Liver (tissue), 9 donors: Measurements from ENCODE around the gene BRIP1. TPM values are rescaled to one million over a fixed set of nuclear protein-coding genes. Genes with fewer than 3 reads are reported as not detected.

Experiments used
- DNase-seq: peaks from one replicate; pipeline ENCODE4 v3.0.0-alpha.2; 2017; ENCODE audit warnings: low spot score
- H3K27ac ChIP-seq, 2 donors: one replicate each; pipeline ENCODE4 v1.7.0; 2013; ENCODE audit warnings: inconsistent platforms in 2 of 2, low read length in 2 of 2, control low read depth in 1 of 2, low read depth in 1 of 2, mild to moderate bottlenecking in 1 of 2
- H3K27me3 ChIP-seq, 4 donors: one replicate each; pipeline versions ENCODE4 v1.6.1 to v1.7.0; 2013; ENCODE audit warnings: low read length in 3 of 4, inconsistent platforms in 1 of 4, mild to moderate bottlenecking in 1 of 4, moderate library complexity in 1 of 4; ENCODE audit not compliant: control insufficient read depth in 4 of 4, insufficient read depth in 4 of 4
- H3K36me3 ChIP-seq, 4 donors: one replicate each; pipeline versions ENCODE4 v1.6.1 to v1.7.0; 2013; ENCODE audit warnings: low read length in 3 of 4, mild to moderate bottlenecking in 3 of 4, low read depth in 1 of 4, moderate library complexity in 1 of 4; ENCODE audit not compliant: control insufficient read depth in 4 of 4, insufficient read depth in 3 of 4
- H3K4me1 ChIP-seq, 4 donors: one replicate each; pipeline versions ENCODE4 v1.6.1 to v1.7.0; 2013; ENCODE audit warnings: low read length in 3 of 4, mild to moderate bottlenecking in 3 of 4, moderate library complexity in 1 of 4; ENCODE audit not compliant: control insufficient read depth in 4 of 4, insufficient read depth in 4 of 4
- H3K4me3 ChIP-seq, 3 donors: one replicate each; pipeline versions ENCODE4 v1.6.1 to v1.7.0; 2013; ENCODE audit warnings: low read length in 3 of 3, control low read depth in 1 of 3, low read depth in 1 of 3, mild to moderate bottlenecking in 1 of 3
- H3K9ac ChIP-seq, 2 donors: one replicate each; pipeline ENCODE4 v1.7.0; 2013; ENCODE audit warnings: low read length in 2 of 2, mild to moderate bottlenecking in 2 of 2, moderate library complexity in 2 of 2, control low read depth in 1 of 2, low read depth in 1 of 2
- H3K9me3 ChIP-seq, 4 donors: one replicate each; pipeline versions ENCODE4 v1.6.1 to v1.7.0; 2013; ENCODE audit warnings: low read length in 3 of 4; ENCODE audit not compliant: control insufficient read depth in 4 of 4
- EGR1 ChIP-seq, 2 donors: IDR thresholded peaks; 2 replicates each; pipeline ENCODE4 v1.6.1; 2016 to 2018; ENCODE audit warnings: antibody characterized with exemption in 2 of 2, low read depth in 2 of 2
- FOXA1 ChIP-seq: IDR thresholded peaks from 2 replicates; pipeline ENCODE4 v1.6.1; 2016; ENCODE audit warnings: antibody characterized with exemption
- FOXA2 ChIP-seq: IDR thresholded peaks from 2 replicates; pipeline ENCODE4 v1.6.1; 2016; ENCODE audit warnings: antibody characterized with exemption
- GABPA ChIP-seq, 2 donors: IDR thresholded peaks in 1 of 2; conservative IDR thresholded peaks in 1 of 2; 2 replicates each; pipeline ENCODE4 v1.6.1; 2016; ENCODE audit warnings: antibody characterized with exemption in 2 of 2, mild to moderate bottlenecking in 1 of 2, moderate library complexity in 1 of 2
- HNF4A ChIP-seq, 2 donors: conservative IDR thresholded peaks; 2 replicates each; pipeline ENCODE4 v1.6.1; 2016; ENCODE audit warnings: antibody characterized with exemption in 2 of 2, mild to moderate bottlenecking in 2 of 2
- HNF4G ChIP-seq: IDR thresholded peaks from 2 replicates; pipeline ENCODE4 v1.6.1; 2016; ENCODE audit warnings: antibody characterized with exemption
- NR2F2 ChIP-seq: IDR thresholded peaks from 2 replicates; pipeline ENCODE4 v1.6.1; 2016; ENCODE audit warnings: antibody characterized with exemption
- RAD21 ChIP-seq, 2 donors: IDR thresholded peaks; 2 replicates each; pipeline ENCODE4 v1.6.1; 2016; ENCODE audit warnings: antibody characterized with exemption in 2 of 2, mild to moderate bottlenecking in 2 of 2
- RXRA ChIP-seq, 2 donors: IDR thresholded peaks; 2 replicates each; pipeline ENCODE4 v1.6.1; 2017 to 2018; ENCODE audit warnings: antibody characterized with exemption in 2 of 2, mild to moderate bottlenecking in 1 of 2
- SP1 ChIP-seq: IDR thresholded peaks from 2 replicates; pipeline ENCODE4 v1.6.1; 2018; ENCODE audit warnings: antibody characterized with exemption, mild to moderate bottlenecking
- TAF1 ChIP-seq: conservative IDR thresholded peaks from 2 replicates; pipeline ENCODE4 v1.6.1; 2016; ENCODE audit warnings: antibody characterized with exemption, mild to moderate bottlenecking
- YY1 ChIP-seq: IDR thresholded peaks from 2 replicates; pipeline ENCODE4 v1.6.1; 2016; ENCODE audit warnings: antibody characterized with exemption, mild to moderate bottlenecking
- WGBS: extraction: QIAGEN DNeasy Blood & Tissue Kit; methylation state at CpG from one replicate; pipeline ENCODE4 v1.1.7; 2013; 5-methylcytosine and 5-hydroxymethylcytosine counted together
- polyA plus RNA-seq, 2 donors: library from polyadenylated mRNA; stranded (reverse) in 1 of 2; unstranded in 1 of 2; fragments of 200-250 nt in 1 of 2; fragments of >200 nt in 1 of 2; fragmentation: Nextera tagmentation in 1 of 2; extraction: Ambion mirVana in 1 of 2; gene quantifications; one replicate each; pipeline versions ENCODE4 v1.2.1 to v1.2.3, GENCODE V29; 2013 to 2015
- total RNA-seq, 2 donors: library from RNA; depleted of rRNA; stranded (reverse); fragments of >200 nt; gene quantifications; one replicate each; pipeline ENCODE4 v1.2.3, GENCODE V29; 2014
- TF ChIP-seq, protein P1 (sequence below): IDR thresholded peaks from 2 replicates; pipeline ENCODE4 v1.6.1; 2016; ENCODE audit warnings: antibody characterized with exemption
- TF ChIP-seq, protein P2 (sequence below): IDR thresholded peaks from 2 replicates; pipeline ENCODE4 v1.6.1; 2016; ENCODE audit warnings: antibody characterized with exemption
- TF ChIP-seq, protein P3 (sequence below): IDR thresholded peaks from 2 replicates; pipeline ENCODE4 v1.6.1; 2016; ENCODE audit warnings: antibody characterized with exemption, mild to moderate bottlenecking
- TF ChIP-seq, protein P4 (sequence below): fragments of 150-350 bp; IDR thresholded peaks from 2 replicates; pipeline ENCODE4 v1.5.1; 2017; ENCODE audit warnings: improper control_type of control experiment, low read depth, low read length; ENCODE audit not compliant: missing input control
- TF ChIP-seq, protein P5 (sequence below): IDR thresholded peaks from 2 replicates; pipeline ENCODE4 v1.6.1; 2016; ENCODE audit warnings: antibody characterized with exemption
- donor health status: healthy.
- donor health status: healthy.
- donor health status: healthy.
- donor health status: healthy.
- donor health status: healthy.

The BRIP1 gene
- total and polyA plus RNA-seq, 4 donors: 0.24 to 10.3 (median 0.90) TPM

DNA sequence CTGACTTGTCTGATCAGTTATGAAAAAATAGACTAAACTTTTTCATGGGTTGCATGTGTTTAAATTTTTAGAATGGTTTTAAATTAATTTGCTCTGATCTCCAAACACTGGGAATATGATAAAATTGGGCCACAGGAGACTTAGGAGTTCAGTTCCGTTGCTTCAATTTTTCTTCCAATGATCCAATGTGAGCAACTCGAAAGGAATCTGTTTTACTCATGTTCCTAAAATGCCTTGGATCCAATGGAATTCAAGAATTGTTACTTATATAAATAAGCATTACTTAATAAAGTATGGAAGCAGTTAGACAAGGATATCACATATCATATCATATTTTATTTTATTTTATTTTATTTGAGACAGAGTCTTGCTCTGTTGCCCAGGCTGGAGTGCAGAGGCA is 216.3 kb downstream of the BRIP1 start:
- WGBS: 95% methylated on average over 2 of the region's 2 CpGs
- H3K4me1 ChIP-seq: no peaks in the 10 kb centered on the region
- H3K9ac ChIP-seq: no peak overlapping the region
- no peak overlapping the region for H3K27ac ChIP-seq
- TF ChIP-seq YY1 (no peak), HNF4G (no peak), FOXA2 (no peak), FOXA1 (no peak), GABPA (IDR thresholded peaks at IDR 0.05 in 1 of 2, conservative IDR thresholded peaks at IDR 0.05 in 1 of 2) (no peak), NR2F2 (no peak), EGR1 (IDR thresholded peaks at IDR 0.05; ENCODE audit: low read depth in 2 of 2) (no peak), RAD21 (IDR thresholded peaks at IDR 0.05) (no peak), RXRA (IDR thresholded peaks at IDR 0.05) (no peak), HNF4A (conservative IDR thresholded peaks at IDR 0.05) (no peak)
- TF ChIP-seq, protein P1, sequence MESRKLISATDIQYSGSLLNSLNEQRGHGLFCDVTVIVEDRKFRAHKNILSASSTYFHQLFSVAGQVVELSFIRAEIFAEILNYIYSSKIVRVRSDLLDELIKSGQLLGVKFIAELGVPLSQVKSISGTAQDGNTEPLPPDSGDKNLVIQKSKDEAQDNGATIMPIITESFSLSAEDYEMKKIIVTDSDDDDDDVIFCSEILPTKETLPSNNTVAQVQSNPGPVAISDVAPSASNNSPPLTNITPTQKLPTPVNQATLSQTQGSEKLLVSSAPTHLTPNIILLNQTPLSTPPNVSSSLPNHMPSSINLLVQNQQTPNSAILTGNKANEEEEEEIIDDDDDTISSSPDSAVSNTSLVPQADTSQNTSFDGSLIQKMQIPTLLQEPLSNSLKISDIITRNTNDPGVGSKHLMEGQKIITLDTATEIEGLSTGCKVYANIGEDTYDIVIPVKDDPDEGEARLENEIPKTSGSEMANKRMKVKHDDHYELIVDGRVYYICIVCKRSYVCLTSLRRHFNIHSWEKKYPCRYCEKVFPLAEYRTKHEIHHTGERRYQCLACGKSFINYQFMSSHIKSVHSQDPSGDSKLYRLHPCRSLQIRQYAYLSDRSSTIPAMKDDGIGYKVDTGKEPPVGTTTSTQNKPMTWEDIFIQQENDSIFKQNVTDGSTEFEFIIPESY: no peak
- TF ChIP-seq, protein P2, sequence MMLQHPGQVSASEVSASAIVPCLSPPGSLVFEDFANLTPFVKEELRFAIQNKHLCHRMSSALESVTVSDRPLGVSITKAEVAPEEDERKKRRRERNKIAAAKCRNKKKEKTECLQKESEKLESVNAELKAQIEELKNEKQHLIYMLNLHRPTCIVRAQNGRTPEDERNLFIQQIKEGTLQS: no peak
- H3K9me3 ChIP-seq: peaks cover 0 to 12% (median 7%) of the 10 kb centered on the region in 4 donors
- no peak overlapping the region for H3K4me3 ChIP-seq
- no peaks in the 10 kb centered on the region for H3K36me3 ChIP-seq
- DNase-seq: no peak
- H3K27me3 ChIP-seq: no peaks in the 10 kb centered on the region

DNA sequence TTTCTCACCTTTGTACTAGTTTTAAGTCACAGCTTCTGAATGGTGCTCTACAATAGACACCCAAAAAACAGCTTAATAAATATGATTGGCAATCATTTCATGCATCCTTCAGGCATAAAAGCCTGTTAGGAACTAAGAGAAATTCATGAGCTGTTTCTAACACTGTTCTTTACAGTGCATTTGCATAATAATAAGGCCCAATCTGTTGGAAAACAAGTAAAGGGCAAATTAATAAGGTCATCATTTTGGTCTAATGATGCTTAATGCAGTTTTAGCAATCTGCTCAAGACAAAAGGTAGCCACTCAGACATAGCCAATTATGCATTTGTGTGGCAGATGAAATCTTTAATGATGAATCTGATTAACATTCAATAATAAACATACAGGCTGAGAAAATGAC is 216.8 kb downstream of the BRIP1 start:
- Histone ChIP-seq H3K9ac (no peak overlapping the region), H3K36me3 (no peaks in the 10 kb centered on the region), H3K4me3 (no peak overlapping the region), H3K9me3 (peaks cover 0 to 9% (median 7%) of the 10 kb centered on the region in 4 donors), H3K4me1 (no peaks in the 10 kb centered on the region), H3K27ac (no peak overlapping the region), H3K27me3 (no peaks in the 10 kb centered on the region)
- TF ChIP-seq, protein P3, sequence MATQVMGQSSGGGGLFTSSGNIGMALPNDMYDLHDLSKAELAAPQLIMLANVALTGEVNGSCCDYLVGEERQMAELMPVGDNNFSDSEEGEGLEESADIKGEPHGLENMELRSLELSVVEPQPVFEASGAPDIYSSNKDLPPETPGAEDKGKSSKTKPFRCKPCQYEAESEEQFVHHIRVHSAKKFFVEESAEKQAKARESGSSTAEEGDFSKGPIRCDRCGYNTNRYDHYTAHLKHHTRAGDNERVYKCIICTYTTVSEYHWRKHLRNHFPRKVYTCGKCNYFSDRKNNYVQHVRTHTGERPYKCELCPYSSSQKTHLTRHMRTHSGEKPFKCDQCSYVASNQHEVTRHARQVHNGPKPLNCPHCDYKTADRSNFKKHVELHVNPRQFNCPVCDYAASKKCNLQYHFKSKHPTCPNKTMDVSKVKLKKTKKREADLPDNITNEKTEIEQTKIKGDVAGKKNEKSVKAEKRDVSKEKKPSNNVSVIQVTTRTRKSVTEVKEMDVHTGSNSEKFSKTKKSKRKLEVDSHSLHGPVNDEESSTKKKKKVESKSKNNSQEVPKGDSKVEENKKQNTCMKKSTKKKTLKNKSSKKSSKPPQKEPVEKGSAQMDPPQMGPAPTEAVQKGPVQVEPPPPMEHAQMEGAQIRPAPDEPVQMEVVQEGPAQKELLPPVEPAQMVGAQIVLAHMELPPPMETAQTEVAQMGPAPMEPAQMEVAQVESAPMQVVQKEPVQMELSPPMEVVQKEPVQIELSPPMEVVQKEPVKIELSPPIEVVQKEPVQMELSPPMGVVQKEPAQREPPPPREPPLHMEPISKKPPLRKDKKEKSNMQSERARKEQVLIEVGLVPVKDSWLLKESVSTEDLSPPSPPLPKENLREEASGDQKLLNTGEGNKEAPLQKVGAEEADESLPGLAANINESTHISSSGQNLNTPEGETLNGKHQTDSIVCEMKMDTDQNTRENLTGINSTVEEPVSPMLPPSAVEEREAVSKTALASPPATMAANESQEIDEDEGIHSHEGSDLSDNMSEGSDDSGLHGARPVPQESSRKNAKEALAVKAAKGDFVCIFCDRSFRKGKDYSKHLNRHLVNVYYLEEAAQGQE: no peak
- TF ChIP-seq GABPA (IDR thresholded peaks at IDR 0.05 in 1 of 2, conservative IDR thresholded peaks at IDR 0.05 in 1 of 2) (no peak), FOXA1 (no peak), HNF4A (conservative IDR thresholded peaks at IDR 0.05) (no peak), YY1 (no peak), TAF1 (no peak), EGR1 (IDR thresholded peaks at IDR 0.05; ENCODE audit: low read depth in 2 of 2) (no peak), HNF4G (no peak), RAD21 (IDR thresholded peaks at IDR 0.05) (no peak), NR2F2 (no peak), FOXA2 (no peak), RXRA (IDR thresholded peaks at IDR 0.05) (no peak), SP1 (no peak)
- TF ChIP-seq, protein P4, sequence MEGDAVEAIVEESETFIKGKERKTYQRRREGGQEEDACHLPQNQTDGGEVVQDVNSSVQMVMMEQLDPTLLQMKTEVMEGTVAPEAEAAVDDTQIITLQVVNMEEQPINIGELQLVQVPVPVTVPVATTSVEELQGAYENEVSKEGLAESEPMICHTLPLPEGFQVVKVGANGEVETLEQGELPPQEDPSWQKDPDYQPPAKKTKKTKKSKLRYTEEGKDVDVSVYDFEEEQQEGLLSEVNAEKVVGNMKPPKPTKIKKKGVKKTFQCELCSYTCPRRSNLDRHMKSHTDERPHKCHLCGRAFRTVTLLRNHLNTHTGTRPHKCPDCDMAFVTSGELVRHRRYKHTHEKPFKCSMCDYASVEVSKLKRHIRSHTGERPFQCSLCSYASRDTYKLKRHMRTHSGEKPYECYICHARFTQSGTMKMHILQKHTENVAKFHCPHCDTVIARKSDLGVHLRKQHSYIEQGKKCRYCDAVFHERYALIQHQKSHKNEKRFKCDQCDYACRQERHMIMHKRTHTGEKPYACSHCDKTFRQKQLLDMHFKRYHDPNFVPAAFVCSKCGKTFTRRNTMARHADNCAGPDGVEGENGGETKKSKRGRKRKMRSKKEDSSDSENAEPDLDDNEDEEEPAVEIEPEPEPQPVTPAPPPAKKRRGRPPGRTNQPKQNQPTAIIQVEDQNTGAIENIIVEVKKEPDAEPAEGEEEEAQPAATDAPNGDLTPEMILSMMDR: no peak
- TF ChIP-seq, protein P1: no peak
- TF ChIP-seq, protein P5, sequence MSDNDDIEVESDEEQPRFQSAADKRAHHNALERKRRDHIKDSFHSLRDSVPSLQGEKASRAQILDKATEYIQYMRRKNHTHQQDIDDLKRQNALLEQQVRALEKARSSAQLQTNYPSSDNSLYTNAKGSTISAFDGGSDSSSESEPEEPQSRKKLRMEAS: no peak
- TF ChIP-seq, protein P2: no peak
- no peak for DNase-seq
